ENCODE results near the gene ITIH2.

DNA sequence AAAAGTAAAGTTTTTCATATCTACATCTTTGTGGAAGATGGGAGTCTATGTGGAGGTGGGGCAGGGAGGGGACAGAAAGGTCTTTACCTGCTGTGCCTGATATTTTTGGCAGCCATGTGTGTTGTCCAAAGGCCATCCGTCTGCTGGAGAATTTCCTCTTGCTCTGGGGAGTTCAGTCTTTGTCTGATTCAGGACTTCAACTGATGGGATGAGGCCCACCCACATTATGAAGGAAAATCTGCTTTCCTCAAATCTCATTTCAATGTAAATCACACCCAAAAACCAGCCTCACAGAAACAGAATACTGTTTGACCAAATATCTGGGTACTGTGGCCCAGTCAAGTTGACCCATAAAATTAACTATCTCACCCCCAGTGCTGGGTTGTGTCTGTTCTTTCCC lies 23.9 kb upstream of the ITIH2 start:
- TF ChIP-seq, protein P1, sequence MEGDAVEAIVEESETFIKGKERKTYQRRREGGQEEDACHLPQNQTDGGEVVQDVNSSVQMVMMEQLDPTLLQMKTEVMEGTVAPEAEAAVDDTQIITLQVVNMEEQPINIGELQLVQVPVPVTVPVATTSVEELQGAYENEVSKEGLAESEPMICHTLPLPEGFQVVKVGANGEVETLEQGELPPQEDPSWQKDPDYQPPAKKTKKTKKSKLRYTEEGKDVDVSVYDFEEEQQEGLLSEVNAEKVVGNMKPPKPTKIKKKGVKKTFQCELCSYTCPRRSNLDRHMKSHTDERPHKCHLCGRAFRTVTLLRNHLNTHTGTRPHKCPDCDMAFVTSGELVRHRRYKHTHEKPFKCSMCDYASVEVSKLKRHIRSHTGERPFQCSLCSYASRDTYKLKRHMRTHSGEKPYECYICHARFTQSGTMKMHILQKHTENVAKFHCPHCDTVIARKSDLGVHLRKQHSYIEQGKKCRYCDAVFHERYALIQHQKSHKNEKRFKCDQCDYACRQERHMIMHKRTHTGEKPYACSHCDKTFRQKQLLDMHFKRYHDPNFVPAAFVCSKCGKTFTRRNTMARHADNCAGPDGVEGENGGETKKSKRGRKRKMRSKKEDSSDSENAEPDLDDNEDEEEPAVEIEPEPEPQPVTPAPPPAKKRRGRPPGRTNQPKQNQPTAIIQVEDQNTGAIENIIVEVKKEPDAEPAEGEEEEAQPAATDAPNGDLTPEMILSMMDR (conservative IDR thresholded peaks at IDR 0.05; ENCODE audit: low read depth, low read length) = no peak
- TF ChIP-seq EZH2 (IDR thresholded peaks at IDR 0.05; ENCODE audit: low read length, unreplicated experiment) = no peak
- no peak for TF ChIP-seq EZH2phosphoT487 (IDR thresholded peaks at IDR 0.05; ENCODE audit: borderline replicate concordance, low read length)

Data from PC-3 (cell line).